Natural killer cell treated with Interleukin-12 subunit alpha and Interleukin-12 subunit beta and Interleukin-15 and Interleukin-18, amount 100 ng/mL, for 72 hours (primary cell): Measurements from ENCODE around the gene TSHZ1. TPM values are rescaled to one million over a fixed set of nuclear protein-coding genes. Genes with fewer than 3 reads are reported as not detected.

ENCODE experiments used
- ATAC-seq, 2 donors: fragments of 150-1000 bp; cut with Tn5 transposase in 1 of 2; sonication (Bioruptor Pico), chemical (Tn5 transposase) in 1 of 2; 2 replicates each; pipeline ENCODE4 v1.10.0; 2021
- DNase-seq: peaks from one replicate; pipeline ENCODE4 v3.0.0; 2022; ENCODE audit warnings: low spot score
- H3K27ac Mint-ChIP-seq, 2 donors: 1 replicate in 1 of 2; 2 replicates in 1 of 2; pipeline ENCODE4 v1.8.0; 2022; ENCODE audit warnings: mixed read lengths in 2 of 2, mild to moderate bottlenecking in 1 of 2, moderate library complexity in 1 of 2
- H3K27me3 Mint-ChIP-seq, 2 donors: 1 replicate in 1 of 2; 2 replicates in 1 of 2; pipeline ENCODE4 v1.8.0; 2022; ENCODE audit warnings: mixed read lengths in 2 of 2
- H3K36me3 Mint-ChIP-seq: one replicate; pipeline ENCODE4 v1.8.0; 2022; ENCODE audit warnings: mixed read lengths
- H3K4me1 Mint-ChIP-seq, 2 donors: 1 replicate in 1 of 2; 2 replicates in 1 of 2; pipeline ENCODE4 v1.8.0; 2022; ENCODE audit warnings: low read depth in 2 of 2, mixed read lengths in 2 of 2, mild to moderate bottlenecking in 1 of 2
- H3K4me3 Mint-ChIP-seq: one replicate; pipeline ENCODE4 v1.8.0; 2022; ENCODE audit warnings: mixed read lengths
- H3K9me3 Mint-ChIP-seq: 2 replicates; pipeline ENCODE4 v1.8.0; 2022; ENCODE audit warnings: mixed read lengths
- total RNA-seq, 2 donors: library from RNA; stranded (reverse); gene quantifications; one replicate each; pipeline ENCODE4 v1.2.3, GENCODE V29; 2022

TSHZ1 gene
- total RNA-seq, 2 donors from 2014 or later, result 19.8 to 21.0 TPM

- H3K4me3 Mint-ChIP-seq, result peak overlapping the region; percentile 13
- H3K27ac Mint-ChIP-seq, result peak overlapping the region in 1 of 2 donors; percentile 71
- H3K4me1 Mint-ChIP-seq, result peaks cover 39 to 49% of the 10 kb centered on the region in 2 donors
- no peaks in the 10 kb centered on the region for H3K36me3 Mint-ChIP-seq
- no peaks in the 10 kb centered on the region for H3K9me3 Mint-ChIP-seq
- no peaks in the 10 kb centered on the region for H3K27me3 Mint-ChIP-seq
- DNase-seq (no peak), ATAC-seq (no peak)
These were observed 17.1 kb downstream of the TSHZ1 start for GRCh38 chr18:75227535-75228296.

GRCh38 chr18:75228967-75229366 lies 18.4 kb downstream of the TSHZ1 start:
- H3K9me3 Mint-ChIP-seq, result no peaks in the 10 kb centered on the region
- ATAC-seq (no peak), DNase-seq (no peak)
- H3K4me3 Mint-ChIP-seq, result no peak overlapping the region
- peak overlapping the region in 1 of 2 donors; percentile 29 for H3K27ac Mint-ChIP-seq
- peaks cover 39 to 46% of the 10 kb centered on the region in 2 donors for H3K4me1 Mint-ChIP-seq
- H3K36me3 Mint-ChIP-seq, result no peaks in the 10 kb centered on the region
- no peaks in the 10 kb centered on the region for H3K27me3 Mint-ChIP-seq

DNA sequence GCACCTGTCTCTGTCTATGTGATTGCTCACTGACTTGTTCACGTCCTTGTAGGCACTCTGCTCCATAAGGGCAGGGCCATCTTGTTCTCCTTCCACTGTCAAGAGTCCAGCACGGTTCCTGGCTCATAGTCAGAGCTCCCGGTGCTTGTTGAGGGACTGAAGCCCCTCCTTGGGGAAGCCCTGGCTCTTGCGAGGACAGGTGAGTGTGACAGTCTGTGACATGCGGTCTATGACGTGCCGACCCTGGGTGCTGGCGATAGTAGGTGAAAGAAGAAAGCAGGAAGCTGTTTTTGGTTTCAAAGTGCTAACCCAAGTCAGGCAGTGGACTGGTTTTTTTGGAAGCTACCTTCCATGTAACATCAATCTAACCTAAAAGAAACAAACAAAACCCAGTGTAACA lies 18.8 kb downstream of the TSHZ1 start:
- Mint-ChIP-seq H3K27me3 (no peaks in the 10 kb centered on the region), H3K36me3 (no peaks in the 10 kb centered on the region), H3K27ac (peak overlapping the region in 1 of 2 donors; percentile 29), H3K4me3 (peak overlapping the region; percentile 17), H3K9me3 (no peaks in the 10 kb centered on the region), H3K4me1 (peaks cover 39 to 46% of the 10 kb centered on the region in 2 donors)
- DNase-seq (no peak), ATAC-seq (no peak)

DNA sequence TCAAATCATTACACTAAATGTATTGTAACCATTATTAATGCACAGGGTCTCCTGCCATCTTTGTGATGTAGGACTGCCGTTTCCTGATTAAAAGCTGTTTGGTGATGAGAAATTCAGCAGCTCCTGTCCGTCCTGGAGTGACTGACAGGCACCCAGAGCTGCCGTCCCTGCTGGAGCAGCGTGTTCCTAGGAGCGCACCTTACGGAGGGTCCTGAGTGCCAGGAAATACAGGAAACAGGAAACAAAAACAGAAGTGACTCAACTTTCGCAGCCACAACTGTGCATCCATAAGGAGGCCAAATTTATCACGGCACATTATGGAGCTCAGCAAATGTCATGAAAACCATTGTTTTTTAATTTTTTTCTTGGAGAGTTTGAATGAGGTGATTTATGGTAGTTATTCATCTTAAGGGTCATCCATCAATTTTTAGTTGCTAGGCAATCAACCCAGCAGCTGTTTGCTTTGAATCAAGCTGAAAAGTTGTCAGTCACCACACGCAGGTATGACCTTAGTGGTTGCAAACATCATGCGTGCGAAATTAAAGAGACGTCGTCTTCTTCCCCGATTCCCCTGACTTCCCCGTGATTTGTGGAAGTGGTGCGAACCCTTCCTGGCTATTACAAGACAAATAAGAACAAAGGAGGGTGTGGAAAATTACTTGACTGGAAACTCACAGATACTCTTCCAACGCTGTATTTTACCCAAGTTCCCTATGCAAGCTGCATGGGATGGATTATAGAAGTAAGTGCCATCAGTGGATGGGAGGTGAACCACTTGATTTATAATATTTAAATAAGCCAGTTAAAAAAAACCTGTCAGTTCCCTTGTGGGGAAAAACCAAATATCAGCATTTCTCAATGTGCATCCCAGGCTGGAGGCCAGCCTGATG lies 19.8 kb downstream of the TSHZ1 start:
- Mint-ChIP-seq H3K27ac (peak overlapping the region in 1 of 2 donors; percentile 29), H3K9me3 (no peaks in the 10 kb centered on the region), H3K36me3 (no peaks in the 10 kb centered on the region), H3K4me3 (no peak overlapping the region), H3K4me1 (peaks cover 41 to 44% of the 10 kb centered on the region in 2 donors), H3K27me3 (no peaks in the 10 kb centered on the region)
- DNase-seq (no peak), ATAC-seq (no peak)

DNA sequence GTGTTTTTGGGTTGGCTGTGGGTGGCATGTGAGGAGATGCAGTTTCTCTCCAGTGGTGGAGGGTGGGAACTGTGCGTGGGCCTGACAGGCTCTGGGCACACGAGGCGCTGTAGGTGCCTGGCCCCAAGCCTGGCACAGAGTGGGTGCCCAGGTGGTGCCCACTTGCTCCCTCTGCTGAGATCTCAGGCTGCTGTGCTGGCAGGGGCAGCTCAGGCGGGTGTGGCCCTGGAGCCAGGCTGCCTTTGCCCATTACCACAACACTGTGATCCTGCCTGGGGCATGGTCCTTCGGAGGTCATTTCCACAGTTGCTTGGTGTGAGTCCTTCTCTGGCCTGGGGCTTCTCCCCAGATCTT lies 20.4 kb downstream of the TSHZ1 start:
- peaks cover 47 to 48% of the 10 kb centered on the region in 2 donors for H3K4me1 Mint-ChIP-seq
- no peak overlapping the region for H3K4me3 Mint-ChIP-seq
- H3K27me3 Mint-ChIP-seq, result no peaks in the 10 kb centered on the region
- no peaks in the 10 kb centered on the region for H3K9me3 Mint-ChIP-seq
- DNase-seq (no peak), ATAC-seq (peak in 1 of 2 donors; percentile 28)
- no peak overlapping the region for H3K27ac Mint-ChIP-seq
- H3K36me3 Mint-ChIP-seq, result no peaks in the 10 kb centered on the region

DNA sequence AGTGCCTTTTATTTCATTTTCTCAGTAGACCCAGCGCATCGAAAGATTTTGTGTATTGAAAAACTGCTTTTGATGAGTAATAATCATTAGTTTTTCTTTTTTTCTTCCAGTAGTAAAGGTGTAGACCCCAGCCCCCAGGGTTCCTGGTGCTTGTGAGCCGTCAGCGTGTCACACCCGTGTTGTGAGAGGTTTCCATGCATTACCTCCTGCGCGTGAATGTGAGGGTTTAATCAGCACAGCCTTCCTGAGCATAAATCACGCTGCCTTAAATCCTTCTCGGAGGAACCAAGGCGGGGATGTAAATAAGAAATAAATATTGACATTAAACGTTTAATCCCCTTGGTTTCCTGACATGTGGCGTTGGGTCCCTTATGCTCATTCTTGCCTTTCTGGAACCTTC lies 24.3 kb downstream of the TSHZ1 start:
- no peaks in the 10 kb centered on the region for H3K27me3 Mint-ChIP-seq
- no peak overlapping the region for H3K27ac Mint-ChIP-seq
- H3K4me1 Mint-ChIP-seq, result peaks cover 18 to 19% of the 10 kb centered on the region in 2 donors
- no peak for DNase-seq
- H3K9me3 Mint-ChIP-seq, result no peaks in the 10 kb centered on the region
- no peak for ATAC-seq
- no peaks in the 10 kb centered on the region for H3K36me3 Mint-ChIP-seq
- H3K4me3 Mint-ChIP-seq, result no peak overlapping the region

- Mint-ChIP-seq H3K27me3 (no peaks in the 10 kb centered on the region), H3K4me3 (no peak overlapping the region), H3K4me1 (peaks cover 12 to 17% of the 10 kb centered on the region in 2 donors), H3K27ac (no peak overlapping the region), H3K36me3 (no peaks in the 10 kb centered on the region), H3K9me3 (no peaks in the 10 kb centered on the region)
- no peak for DNase-seq
- no peak for ATAC-seq
These were observed 25.3 kb downstream of the TSHZ1 start for GRCh38 chr18:75235896-75236295.

GRCh38 chr18:75238100-75238499 lies 27.5 kb downstream of the TSHZ1 start:
- no peak for DNase-seq
- Mint-ChIP-seq H3K9me3 (no peaks in the 10 kb centered on the region), H3K4me1 (peaks cover 19 to 22% of the 10 kb centered on the region in 2 donors), H3K4me3 (no peak overlapping the region), H3K27me3 (no peaks in the 10 kb centered on the region), H3K27ac (peak overlapping the region in 1 of 2 donors; percentile 9), H3K36me3 (no peaks in the 10 kb centered on the region)
- ATAC-seq, result no peak

DNA sequence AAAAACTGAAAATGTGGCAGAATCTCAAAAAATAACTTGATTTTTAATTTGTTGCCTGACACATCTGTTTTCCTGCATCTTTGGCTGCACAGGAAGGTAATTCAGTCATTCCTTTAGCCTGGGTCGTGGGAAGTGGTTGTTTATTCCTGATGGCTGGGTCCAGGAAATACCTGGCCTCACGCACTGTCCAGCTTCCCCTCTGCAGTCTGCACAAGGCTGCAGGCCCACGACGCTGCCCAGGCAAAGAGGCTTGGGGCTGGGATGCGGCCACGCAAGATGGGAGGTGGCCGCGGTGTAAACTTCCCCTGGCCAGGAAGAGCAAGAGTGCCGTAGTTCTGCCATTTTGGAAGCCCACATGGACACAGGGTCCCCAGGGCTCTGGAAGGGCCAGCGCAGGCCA lies 28.2 kb downstream of the TSHZ1 start:
- H3K9me3 Mint-ChIP-seq, result no peaks in the 10 kb centered on the region
- H3K27ac Mint-ChIP-seq, result no peak overlapping the region
- no peaks in the 10 kb centered on the region for H3K27me3 Mint-ChIP-seq
- peaks cover 26 to 27% of the 10 kb centered on the region in 2 donors for H3K4me1 Mint-ChIP-seq
- no peak for DNase-seq
- H3K36me3 Mint-ChIP-seq, result no peaks in the 10 kb centered on the region
- ATAC-seq, result no peak
- no peak overlapping the region for H3K4me3 Mint-ChIP-seq

DNA sequence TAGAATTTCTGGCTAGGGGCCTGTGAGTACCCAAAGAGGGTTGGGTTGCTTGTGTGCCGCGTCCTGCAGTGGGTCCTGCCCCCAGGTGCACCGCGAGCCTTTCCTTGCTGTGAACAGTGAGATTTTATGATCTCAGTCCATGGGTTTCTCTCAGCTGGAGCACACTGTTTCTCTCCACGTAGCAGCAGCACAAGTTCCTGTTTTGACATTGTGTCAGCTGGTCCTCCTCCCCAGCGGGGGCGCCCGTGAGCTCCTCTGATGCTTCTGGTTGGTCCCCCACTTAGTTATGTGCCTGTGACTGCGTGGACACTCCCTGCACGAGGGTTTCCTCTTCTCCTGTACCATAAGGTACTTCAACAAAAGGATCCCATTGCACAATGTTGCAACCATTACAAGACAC lies 29.8 kb downstream of the TSHZ1 start:
- peaks cover 30 to 34% of the 10 kb centered on the region in 2 donors for H3K4me1 Mint-ChIP-seq
- ATAC-seq, result no peak
- no peak overlapping the region for H3K4me3 Mint-ChIP-seq
- H3K27ac Mint-ChIP-seq, result no peak overlapping the region
- H3K36me3 Mint-ChIP-seq, result no peaks in the 10 kb centered on the region
- no peaks in the 10 kb centered on the region for H3K27me3 Mint-ChIP-seq
- H3K9me3 Mint-ChIP-seq, result no peaks in the 10 kb centered on the region
- DNase-seq, result no peak

- Mint-ChIP-seq H3K4me1 (peaks cover 35 to 40% of the 10 kb centered on the region in 2 donors), H3K9me3 (no peaks in the 10 kb centered on the region), H3K27ac (no peak overlapping the region), H3K36me3 (no peaks in the 10 kb centered on the region), H3K27me3 (no peaks in the 10 kb centered on the region), H3K4me3 (no peak overlapping the region)
- no peak for ATAC-seq
- no peak for DNase-seq
These were observed 31.1 kb downstream of the TSHZ1 start for GRCh38 chr18:75241705-75242104.

DNA sequence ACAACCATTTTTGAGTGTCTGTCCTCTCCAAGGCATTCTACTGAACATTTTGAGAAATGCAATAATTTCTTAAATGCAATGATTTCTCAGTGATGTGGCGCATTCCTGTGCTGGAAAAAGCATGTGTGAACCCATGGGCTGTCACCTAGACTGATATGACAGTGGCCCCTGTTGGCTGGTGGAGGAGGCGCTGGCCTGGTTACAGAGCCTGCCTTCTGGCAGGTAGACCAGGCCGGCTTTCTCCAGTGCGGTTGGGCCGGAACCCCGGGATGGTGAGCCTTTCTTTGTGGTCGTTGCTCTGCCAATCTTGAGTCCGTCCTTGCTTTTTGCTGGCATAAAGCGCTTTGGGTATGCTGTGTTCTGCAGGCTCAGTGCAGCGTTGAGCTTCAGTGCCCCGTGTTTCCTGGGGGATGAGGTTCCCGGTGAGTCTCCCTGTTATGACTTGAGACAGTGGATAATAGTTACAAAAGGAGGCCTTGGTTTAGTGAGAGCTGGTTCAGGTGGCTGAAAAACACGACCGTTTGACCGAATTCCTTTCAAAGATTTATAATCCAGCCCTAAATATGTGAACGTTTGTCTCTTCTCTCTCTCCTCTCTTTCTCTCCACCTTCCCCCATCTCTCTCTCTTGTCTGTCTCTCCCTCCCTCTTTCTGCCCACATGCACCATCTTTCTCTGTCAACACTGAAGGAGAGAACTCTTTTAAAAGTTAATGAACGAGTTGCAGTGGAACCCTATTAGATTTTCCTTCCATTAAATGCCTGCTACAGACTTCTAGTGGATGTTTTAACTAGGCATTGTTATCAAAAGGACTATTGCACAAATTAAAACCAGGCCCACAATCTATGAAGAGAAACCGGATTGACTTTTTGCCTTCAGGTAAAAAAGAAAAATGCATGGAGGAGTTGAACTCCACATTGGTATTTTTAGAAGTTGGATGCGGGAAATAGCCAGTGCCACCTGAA lies 34.0 kb downstream of the TSHZ1 start:
- no peak for DNase-seq
- H3K36me3 Mint-ChIP-seq, result no peaks in the 10 kb centered on the region

More for the DNA sequence above, 34.0 kb downstream of the TSHZ1 start:
- Mint-ChIP-seq H3K9me3 (no peaks in the 10 kb centered on the region), H3K27me3 (no peaks in the 10 kb centered on the region), H3K27ac (no peak overlapping the region), H3K4me3 (no peak overlapping the region), H3K4me1 (peaks cover 50 to 54% of the 10 kb centered on the region in 2 donors)
- ATAC-seq, result no peak
